HepG2 (cell line): ENCODE measurements around the gene LDLRAD3. TPM values are rescaled to one million over a fixed set of nuclear protein-coding genes. Genes with fewer than 3 reads are reported as not detected.

Experiments
- DBP ChIP-seq: sonication (generic); formaldehyde crosslinking; IDR thresholded peaks from 2 replicates; pipeline ENCODE4 v1.4.0; 2020; ENCODE audit warnings: missing genetic modification reagents; ENCODE audit errors: not compliant biosample characterization
- MED8 ChIP-seq: sonication (generic); formaldehyde crosslinking; IDR thresholded peaks from 2 replicates; pipeline ENCODE4 v1.8.1; 2023; ENCODE audit warnings: mild to moderate bottlenecking, missing genetic modification reagents; ENCODE audit not compliant: insufficient replicate concordance
- PAXIP1 ChIP-seq: sonication (generic); formaldehyde crosslinking; conservative IDR thresholded peaks from 2 replicates; pipeline ENCODE4 v1.4.0; 2020; ENCODE audit warnings: mild to moderate bottlenecking, missing genetic modification reagents, moderate library complexity
- THRA ChIP-seq: sonication (generic); formaldehyde crosslinking; IDR thresholded peaks from 2 replicates; pipeline ENCODE4 v1.4.0; 2020; ENCODE audit warnings: missing genetic modification reagents, borderline replicate concordance
- ZBTB40 ChIP-seq, 2 experiments: fragments of 450-650 bp in 1 of 2; sonication (generic) in 1 of 2; formaldehyde crosslinking in 1 of 2; IDR thresholded peaks; 2 replicates each; pipeline versions ENCODE4 v1.6.1 to v1.8.0; 2016 to 2022; ENCODE audit warnings: antibody characterized with exemption in 1 of 2, mild to moderate bottlenecking in 1 of 2, missing genetic modification reagents in 1 of 2
- ZNF280B ChIP-seq: sonication (generic); formaldehyde crosslinking; IDR thresholded peaks from 2 replicates; pipeline ENCODE4 v1.5.0; 2020; ENCODE audit warnings: missing genetic modification reagents, mild to moderate bottlenecking, borderline replicate concordance
- ZNF546 ChIP-seq: sonication (generic); formaldehyde crosslinking; conservative IDR thresholded peaks from 2 replicates; pipeline ENCODE4 v1.8.1; 2023; ENCODE audit warnings: mild to moderate bottlenecking, missing genetic modification reagents
- ZNF567 ChIP-seq: sonication (generic); formaldehyde crosslinking; IDR thresholded peaks from 2 replicates; pipeline ENCODE4 v1.8.1; 2023; ENCODE audit warnings: mild to moderate bottlenecking, missing genetic modification reagents, borderline replicate concordance
- ZNF761 ChIP-seq: sonication (generic); formaldehyde crosslinking; conservative IDR thresholded peaks from 2 replicates; pipeline ENCODE4 v1.4.0; 2020; ENCODE audit warnings: mild to moderate bottlenecking, missing genetic modification reagents
- ZNF792 ChIP-seq: IDR thresholded peaks from 2 replicates; pipeline ENCODE4 v1.6.1; 2016
- ZNF839 ChIP-seq: sonication (generic); formaldehyde crosslinking; IDR thresholded peaks from 2 replicates; pipeline ENCODE4 v1.4.0; 2020; ENCODE audit warnings: missing genetic modification reagents, mild to moderate bottlenecking, borderline replicate concordance
- polyA plus RNA-seq, 8 experiments: library from polyadenylated mRNA; depleted of rRNA in 3 of 8; stranded (reverse) in 7 of 8; unstranded in 1 of 8; fragments of >200 nt; fragmentation: Illumina TruSeq in 4 of 8; extraction: Trizol in 4 of 8; gene quantifications; 2 replicates each; pipeline versions ENCODE4 v1.2.1 to v1.2.3, GENCODE V29; 2011 to 2016; ENCODE audit warnings: low read depth in 4 of 8, missing spikeins in 1 of 8, mixed read lengths in 1 of 8; ENCODE audit not compliant: insufficient read depth in 1 of 8
- total RNA-seq, 5 experiments: library from RNA; depleted of rRNA; stranded (reverse); fragments of >200 nt; fragmentation: Illumina TruSeq; extraction: Trizol; gene quantifications; 2 replicates each; pipeline ENCODE4 v1.2.3, GENCODE V29; 2016; ENCODE audit warnings: low read depth in 1 of 5

Gene LDLRAD3
- total and polyA plus RNA-seq, 2 of the 13 experiments (the other 11 are each of a cell fraction or from before 2014, with no cell fraction given), result 0.50 to 0.60 TPM

GRCh38 chr11:36149538-36150242 is 205.8 kb downstream of the LDLRAD3 start (continued):
- TF ChIP-seq THRA (CRISPR knock-in tag) (no peak), ZNF280B (CRISPR knock-in tag) (no peak), MED8 (CRISPR knock-in tag) (no peak), ZNF567 (CRISPR knock-in tag) (no peak), ZNF839 (no peak), ZNF761 (no peak), DBP (CRISPR knock-in tag) (no peak), ZBTB40 (IDR thresholded peaks at IDR 0.05) (no peak), ZBTB40 (CRISPR knock-in tag; IDR thresholded peaks at IDR 0.05) (no peak), PAXIP1 (CRISPR knock-in tag) (no peak), ZNF792 (CRISPR knock-in tag) (no peak), ZNF546 (CRISPR knock-in tag) (no peak)
